ENCODE measurements around the gene DSCAM. TPM values are rescaled to one million over a fixed set of nuclear protein-coding genes. Genes with fewer than 3 reads are reported as not detected.

The DSCAM gene
- total RNA-seq, 4 donors from 2014 or later, result 0.07 TPM; not detected in 3

- intact Hi-C loops (cut with DNase I; ENCODE audit: low total_unique reads), result no loop called here
- H3K36me3 ChIP-seq, result no peaks in the 10 kb centered on the region
- no peak overlapping the region for H3K27ac ChIP-seq
- no peak for DNase-seq
- H3K9me3 ChIP-seq, result no peaks in the 10 kb centered on the region
- no peak overlapping the region for H3K4me3 ChIP-seq
- TF ChIP-seq CTCF (IDR thresholded peaks at IDR 0.05), result no peak
- no peak for TF ChIP-seq POLR2A (IDR thresholded peaks at IDR 0.05)
- no peaks in the 10 kb centered on the region for H3K27me3 ChIP-seq
- H3K4me1 ChIP-seq, result no peaks in the 10 kb centered on the region
Observed at GRCh38 chr21:40018871-40019475, 828.0 kb downstream of the DSCAM start.

GRCh38 chr21:40016667-40017066 is 830.3 kb downstream of the DSCAM start:
- no peaks in the 10 kb centered on the region for H3K4me1 ChIP-seq
- H3K36me3 ChIP-seq, result no peaks in the 10 kb centered on the region
- intact Hi-C loops (cut with DNase I; ENCODE audit: low total_unique reads), result no loop called here
- H3K4me3 ChIP-seq, result no peak overlapping the region
- peak overlapping the region in 1 of 2 donors; percentile 19 for H3K27ac ChIP-seq
- TF ChIP-seq CTCF (IDR thresholded peaks at IDR 0.05), result no peak
- no peak for TF ChIP-seq POLR2A (IDR thresholded peaks at IDR 0.05)
- DNase-seq, result no peak
- no peaks in the 10 kb centered on the region for H3K27me3 ChIP-seq
- H3K9me3 ChIP-seq, result no peaks in the 10 kb centered on the region

DNA sequence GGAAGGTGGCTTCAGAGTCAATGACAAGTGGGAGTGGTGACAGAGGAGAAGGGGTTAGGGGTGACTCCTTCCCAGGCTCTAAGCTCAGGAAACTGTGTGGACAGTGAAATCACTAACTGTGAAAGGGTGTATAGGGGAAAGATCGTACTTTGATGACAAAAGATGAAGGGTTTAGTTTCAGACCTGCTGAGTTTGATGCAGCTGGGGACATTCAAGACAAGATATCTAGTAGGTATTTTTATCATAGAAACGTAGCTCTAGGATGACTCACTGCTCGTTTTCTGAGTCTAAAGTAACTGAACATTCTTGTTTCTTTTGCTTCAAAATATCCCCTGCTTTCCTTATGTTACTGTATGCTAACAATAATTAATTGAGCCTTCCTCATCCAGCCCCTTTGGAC is 830.7 kb downstream of the DSCAM start:
- intact Hi-C loops (cut with DNase I; ENCODE audit: low total_unique reads), result no loop called here
- H3K36me3 ChIP-seq, result no peaks in the 10 kb centered on the region

DNA sequence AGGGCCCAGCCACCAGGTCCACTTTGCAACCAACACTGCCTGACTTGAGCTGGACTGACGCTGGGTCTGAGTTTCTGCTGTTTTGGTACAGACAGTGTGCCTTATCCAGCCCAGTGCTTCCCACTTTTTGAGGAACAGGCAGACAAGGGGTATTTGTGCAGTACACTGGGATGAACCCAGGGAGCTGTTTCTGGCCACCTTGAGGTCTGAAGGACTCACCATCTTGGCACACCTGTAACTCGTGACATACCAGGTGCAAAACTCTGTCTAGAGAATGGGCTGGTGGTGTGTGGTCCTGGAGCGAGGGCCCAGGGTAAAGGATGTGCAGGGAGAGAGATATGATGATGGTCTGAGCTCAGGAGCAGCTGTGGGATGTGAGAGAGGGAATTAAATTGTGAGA is 831.1 kb downstream of the DSCAM start:
- DNase-seq, result no peak

More for the DNA sequence above, 830.7 kb downstream of the DSCAM start:
- DNase-seq, result no peak
- Histone ChIP-seq H3K27ac (peak overlapping the region in 1 of 2 donors; percentile 19), H3K4me1 (no peaks in the 10 kb centered on the region), H3K27me3 (no peaks in the 10 kb centered on the region), H3K4me3 (no peak overlapping the region), H3K9me3 (no peaks in the 10 kb centered on the region)
- TF ChIP-seq POLR2A (IDR thresholded peaks at IDR 0.05) (no peak), CTCF (IDR thresholded peaks at IDR 0.05) (no peak)

GRCh38 chr21:40014394-40014793 is 832.6 kb downstream of the DSCAM start:
- Histone ChIP-seq H3K27ac (no peak overlapping the region), H3K36me3 (no peaks in the 10 kb centered on the region), H3K9me3 (no peaks in the 10 kb centered on the region), H3K4me1 (no peaks in the 10 kb centered on the region), H3K27me3 (no peaks in the 10 kb centered on the region), H3K4me3 (no peak overlapping the region)
- no peak for DNase-seq
- TF ChIP-seq POLR2A (IDR thresholded peaks at IDR 0.05) (no peak), CTCF (IDR thresholded peaks at IDR 0.05) (no peak)
- intact Hi-C loops (cut with DNase I; ENCODE audit: low total_unique reads), result no loop called here

More for the DNA sequence above, 831.1 kb downstream of the DSCAM start:
- intact Hi-C loops (cut with DNase I; ENCODE audit: low total_unique reads), result no loop called here
- no peaks in the 10 kb centered on the region for H3K36me3 ChIP-seq
- no peaks in the 10 kb centered on the region for H3K4me1 ChIP-seq
- no peaks in the 10 kb centered on the region for H3K27me3 ChIP-seq
- no peaks in the 10 kb centered on the region for H3K9me3 ChIP-seq
- TF ChIP-seq CTCF (IDR thresholded peaks at IDR 0.05), result no peak
- no peak for TF ChIP-seq POLR2A (IDR thresholded peaks at IDR 0.05)
- H3K4me3 ChIP-seq, result no peak overlapping the region
- no peak overlapping the region for H3K27ac ChIP-seq

Data from uterus (tissue), 4 donors.